GM21447 (cell line): ENCODE data around the gene C1orf21.
"Not testable (repeated sequence)": the region's sequence is repeated elsewhere in the genome, so short reads cannot be mapped to it uniquely, and the experiment has no call there.

ENCODE experiments used
- ATAC-seq: cut with Tn5 transposase; IDR thresholded peaks from one replicate; pipeline ENCODE4 v1.9.1; 2021; ENCODE audit not compliant: unreplicated experiment

C1orf21 gene

GRCh38 chr1:184386312-184387068 lies at the start of gene C1orf21:
Gene C1orf21, plus strand, starts transcription at chr1:184387029. Its CDS starts 90,481 bp downstream, at chr1:184477510.
- ATAC-seq, result peak; percentile 70

GRCh38 chr1:184337865-184338264 lies 49.0 kb upstream of the C1orf21 start:
- ATAC-seq, result not testable (repeated sequence)

GRCh38 chr1:184340984-184341383 lies 45.8 kb upstream of the C1orf21 start:
- no peak for ATAC-seq

- no peak for ATAC-seq
Observed at GRCh38 chr1:184350573-184350972, 36.3 kb upstream of the C1orf21 start.

- no peak for ATAC-seq
Observed at GRCh38 chr1:184351416-184351975, 35.3 kb upstream of the C1orf21 start.

GRCh38 chr1:184352776-184353175 lies 34.1 kb upstream of the C1orf21 start:
- no peak for ATAC-seq

- no peak for ATAC-seq
Observed at GRCh38 chr1:184354719-184355118, 32.1 kb upstream of the C1orf21 start.

- ATAC-seq, result no peak
Observed at GRCh38 chr1:184356891-184357290, 29.9 kb upstream of the C1orf21 start.

- ATAC-seq, result no peak
Observed at GRCh38 chr1:184358256-184358655, 28.6 kb upstream of the C1orf21 start.

GRCh38 chr1:184359909-184360308 lies 26.9 kb upstream of the C1orf21 start:
- ATAC-seq, result no peak

- ATAC-seq, result no peak
Observed at GRCh38 chr1:184362876-184363275, 24.0 kb upstream of the C1orf21 start.

- ATAC-seq, result no peak
Observed at GRCh38 chr1:184365699-184366098, 21.1 kb upstream of the C1orf21 start.

- no peak for ATAC-seq
Observed at GRCh38 chr1:184366997-184367396, 19.8 kb upstream of the C1orf21 start.

GRCh38 chr1:184367427-184368038 lies 19.3 kb upstream of the C1orf21 start:
- ATAC-seq, result no peak

GRCh38 chr1:184368354-184368753 lies 18.5 kb upstream of the C1orf21 start:
- no peak for ATAC-seq

GRCh38 chr1:184370850-184371249 lies 16.0 kb upstream of the C1orf21 start:
- ATAC-seq, result no peak

- ATAC-seq, result no peak
Observed at GRCh38 chr1:184373155-184373554, 13.7 kb upstream of the C1orf21 start.

- ATAC-seq, result no peak
Observed at GRCh38 chr1:184376369-184376768, 10.5 kb upstream of the C1orf21 start.

GRCh38 chr1:184379111-184379752 lies 7.6 kb upstream of the C1orf21 start:
- no peak for ATAC-seq

- no peak for ATAC-seq
Observed at GRCh38 chr1:184380468-184380867, 6.4 kb upstream of the C1orf21 start.

- ATAC-seq, result no peak
Observed at GRCh38 chr1:184383772-184384323, 3.0 kb upstream of the C1orf21 start.
